ENCODE measurements around the gene APLP2.
A peak's percentile ranks its signal among the peaks of the same experiment; 100 is the strongest.
"Not testable (repeated sequence)": the region's sequence is repeated elsewhere in the genome, so short reads cannot be mapped to it uniquely, and the experiment has no call there.

Gene APLP2

GRCh38 chr11:130151196-130151595 lies 81.5 kb downstream of the APLP2 start:
- no peak for DNase-seq

- DNase-seq: peak; percentile 79
Observed at GRCh38 chr11:130156108-130157022, 86.7 kb downstream of the APLP2 start.

- no peak for DNase-seq
Observed at GRCh38 chr11:130157101-130157500, 87.4 kb downstream of the APLP2 start.

GRCh38 chr11:130157840-130158239 lies 88.1 kb downstream of the APLP2 start:
- no peak for DNase-seq

- DNase-seq: no peak
Observed at GRCh38 chr11:130159139-130159538, 89.4 kb downstream of the APLP2 start.

- DNase-seq: no peak
Observed at GRCh38 chr11:130159657-130160497, 90.2 kb downstream of the APLP2 start, which contains the start of gene ST14. TSS of gene ST14 (plus strand) at chr11:130159782. CDS start at chr11:130159980, 198 bp downstream.

GRCh38 chr11:130160498-130161155 lies 90.9 kb downstream of the APLP2 start:
- DNase-seq: no peak

GRCh38 chr11:130161441-130162145 lies 91.9 kb downstream of the APLP2 start:
- no peak for DNase-seq

- DNase-seq: no peak
Observed at GRCh38 chr11:130162733-130163132, 93.0 kb downstream of the APLP2 start.

- DNase-seq: no peak
Observed at GRCh38 chr11:130163346-130164220, 93.9 kb downstream of the APLP2 start.

GRCh38 chr11:130164221-130164570 lies 94.5 kb downstream of the APLP2 start:
- no peak for DNase-seq

- DNase-seq: no peak
Observed at GRCh38 chr11:130165601-130166456, 96.1 kb downstream of the APLP2 start.

GRCh38 chr11:130166457-130166784 lies 96.7 kb downstream of the APLP2 start:
- DNase-seq: peak; percentile 84

GRCh38 chr11:130167146-130167545 lies 97.5 kb downstream of the APLP2 start:
- no peak for DNase-seq

- DNase-seq: no peak
Observed at GRCh38 chr11:130168105-130168504, 98.4 kb downstream of the APLP2 start.

- DNase-seq: no peak
Observed at GRCh38 chr11:130170345-130170744, 100.7 kb downstream of the APLP2 start.

GRCh38 chr11:130171534-130171933 lies 101.8 kb downstream of the APLP2 start:
- no peak for DNase-seq

GRCh38 chr11:130172001-130172400 lies 102.3 kb downstream of the APLP2 start:
- not testable (repeated sequence) for DNase-seq

GRCh38 chr11:130174642-130175041 lies 104.9 kb downstream of the APLP2 start:
- no peak for DNase-seq

- no peak for DNase-seq
Observed at GRCh38 chr11:130175898-130176297, 106.2 kb downstream of the APLP2 start.

Measured in fibroblast of skin of scalp (primary cell).